Esophagus (tissue), 2 donors: ENCODE results near the gene DOCK4. TPM values are rescaled to one million over a fixed set of nuclear protein-coding genes. Genes with fewer than 3 reads are reported as not detected.

Experiments used
- H3K27ac ChIP-seq, 2 donors: one replicate each; pipeline ENCODE4 v1.5.1; 2013; ENCODE audit warnings: low read depth in 2 of 2, mild to moderate bottlenecking in 2 of 2, inconsistent platforms in 1 of 2, low read length in 1 of 2, moderate library complexity in 1 of 2
- H3K27me3 ChIP-seq, 2 donors: one replicate each; pipeline ENCODE4 v1.6.1; 2013; ENCODE audit warnings: low read length in 2 of 2, control low read depth in 1 of 2, mild to moderate bottlenecking in 1 of 2; ENCODE audit not compliant: insufficient read depth in 2 of 2, control insufficient read depth in 1 of 2
- H3K36me3 ChIP-seq, 2 donors: one replicate each; pipeline ENCODE4 v1.6.1; 2013; ENCODE audit warnings: low read length in 1 of 2; ENCODE audit not compliant: control insufficient read depth in 2 of 2, insufficient read depth in 2 of 2
- H3K4me1 ChIP-seq, 2 donors: one replicate each; pipeline ENCODE4 v1.6.1; 2013; ENCODE audit warnings: low read length in 1 of 2; ENCODE audit not compliant: control insufficient read depth in 2 of 2, insufficient read depth in 2 of 2
- H3K4me3 ChIP-seq, 2 donors: one replicate each; pipeline ENCODE4 v1.5.1; 2013; ENCODE audit warnings: low read length in 2 of 2, mild to moderate bottlenecking in 2 of 2, low read depth in 1 of 2, moderate library complexity in 1 of 2
- H3K9me3 ChIP-seq, 2 donors: one replicate each; pipeline ENCODE4 v1.6.1; 2013; ENCODE audit warnings: mild to moderate bottlenecking in 2 of 2, low read depth in 1 of 2, low read length in 1 of 2, moderate library complexity in 1 of 2; ENCODE audit not compliant: control insufficient read depth in 2 of 2, insufficient read depth in 1 of 2
- WGBS, 2 donors: extraction: QIAGEN DNeasy Blood & Tissue Kit; methylation state at CpG; one replicate each; pipeline ENCODE4 v1.1.7; 2013; 5-methylcytosine and 5-hydroxymethylcytosine counted together
- polyA plus RNA-seq, 2 donors: library from polyadenylated mRNA; stranded (reverse); fragments of 200-250 nt; gene quantifications; one replicate each; pipeline ENCODE4 v1.2.3, GENCODE V29; 2013
- donor health status: healthy with polysubstance abuse.
- donor health status: Bipolar disorder and iron deficiency.

Gene DOCK4
- polyA plus RNA-seq, 2 donors, result 1.8 to 2.9 TPM

DNA sequence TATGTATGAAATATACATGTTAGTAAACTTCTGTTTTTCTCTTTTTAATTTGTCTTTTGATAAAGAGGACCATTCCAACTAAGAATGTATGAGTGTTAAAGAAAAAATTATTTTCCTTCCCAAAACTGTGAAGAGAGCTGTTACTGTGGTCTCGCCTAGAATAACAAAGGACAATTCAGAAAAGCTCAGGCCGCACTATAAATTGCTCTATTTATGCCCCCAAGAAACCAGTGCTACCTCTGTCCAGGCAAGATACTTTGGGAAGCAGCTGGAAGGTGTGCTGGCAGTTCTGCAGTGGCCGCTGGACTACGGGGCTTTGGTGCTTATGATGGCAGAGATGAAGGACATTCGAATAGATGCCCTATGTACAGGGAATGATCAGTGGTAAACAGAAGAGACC lies 252.1 kb downstream of the DOCK4 start:
- H3K9me3 ChIP-seq, result no peaks in the 10 kb centered on the region
- no peaks in the 10 kb centered on the region for H3K27me3 ChIP-seq
- H3K4me1 ChIP-seq, result peaks cover 0 to 3% of the 10 kb centered on the region in 2 donors
- H3K27ac ChIP-seq, result peak overlapping the region in 1 of 2 donors; percentile 38
- WGBS, 2 donors, result 92 to 94% methylated on average over 5 of the region's 5 CpGs
- H3K36me3 ChIP-seq, result no peaks in the 10 kb centered on the region
- no peak overlapping the region for H3K4me3 ChIP-seq

DNA sequence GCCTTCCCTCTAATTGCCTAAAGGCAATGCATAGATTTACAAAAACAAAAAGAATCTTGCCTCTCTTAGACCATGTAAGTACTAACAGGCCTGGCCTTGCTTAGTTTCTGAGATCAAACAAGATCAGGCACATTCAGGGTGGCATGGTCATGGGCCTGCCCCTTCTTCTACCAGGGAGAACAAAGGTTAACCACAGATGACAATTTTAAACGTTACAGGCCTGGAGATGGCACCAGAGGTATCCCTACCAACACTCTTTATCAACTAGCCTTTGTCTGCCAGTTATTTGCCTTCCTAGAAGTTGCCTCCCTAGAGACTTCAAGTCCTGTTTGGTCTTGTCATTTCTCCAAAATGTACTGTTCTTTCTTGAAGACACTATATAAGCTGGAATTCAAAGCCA lies 252.6 kb downstream of the DOCK4 start:
- Histone ChIP-seq H3K27ac (no peak overlapping the region), H3K9me3 (no peaks in the 10 kb centered on the region), H3K4me1 (peaks cover 0 to 3% of the 10 kb centered on the region in 2 donors), H3K4me3 (no peak overlapping the region), H3K36me3 (no peaks in the 10 kb centered on the region), H3K27me3 (no peaks in the 10 kb centered on the region)
- WGBS, 2 donors, result 0 to 5% methylated on average over 1 of the region's 1 CpG

GRCh38 chr7:111952783-111953182 lies 253.4 kb downstream of the DOCK4 start:
- H3K27me3 ChIP-seq, result no peaks in the 10 kb centered on the region

GRCh38 chr7:111951052-111951451 lies 255.1 kb downstream of the DOCK4 start:
- no peaks in the 10 kb centered on the region for H3K27me3 ChIP-seq
- H3K36me3 ChIP-seq, result no peaks in the 10 kb centered on the region
- no peaks in the 10 kb centered on the region for H3K9me3 ChIP-seq
- no peak overlapping the region for H3K4me3 ChIP-seq
- H3K4me1 ChIP-seq, result peaks cover 0 to 3% of the 10 kb centered on the region in 2 donors
- H3K27ac ChIP-seq, result no peak overlapping the region

More at GRCh38 chr7:111952783-111953182, 253.4 kb downstream of the DOCK4 start:
- Histone ChIP-seq H3K9me3 (no peaks in the 10 kb centered on the region), H3K4me3 (no peak overlapping the region), H3K27ac (no peak overlapping the region), H3K4me1 (peaks cover 0 to 3% of the 10 kb centered on the region in 2 donors), H3K36me3 (no peaks in the 10 kb centered on the region)
- 60 to 63% methylated on average over 4 of the region's 4 CpGs for WGBS, 2 donors

DNA sequence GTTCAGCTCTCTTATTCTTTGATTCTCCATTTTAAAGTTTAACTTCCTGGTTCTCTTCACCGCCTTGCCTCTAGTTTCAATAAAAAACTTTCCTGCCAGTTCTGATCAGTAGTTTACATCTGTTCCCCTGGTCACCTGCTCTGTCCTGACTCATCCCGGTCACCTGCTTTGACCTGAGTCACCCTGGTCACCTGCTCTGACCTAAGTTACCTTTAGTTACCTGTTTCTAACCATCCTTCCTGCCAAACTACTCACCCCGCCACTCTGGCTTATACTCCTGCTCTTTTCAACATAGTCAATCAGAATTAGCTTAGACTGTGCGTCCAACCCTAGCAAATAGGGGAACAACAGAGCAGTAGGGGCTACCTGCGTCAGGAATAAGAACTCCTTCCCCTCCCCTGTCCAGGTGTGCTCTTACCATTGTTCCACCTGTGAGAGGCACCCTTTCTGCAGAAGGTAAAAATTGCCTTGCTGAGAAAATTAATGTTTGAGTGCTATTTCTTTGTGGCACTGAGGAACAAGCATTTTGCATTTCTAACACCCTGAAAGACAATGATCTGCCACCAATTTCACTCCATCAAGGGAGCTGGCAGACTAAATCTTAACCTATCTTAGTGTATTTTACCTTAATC lies 263.6 kb downstream of the DOCK4 start:
- H3K4me1 ChIP-seq, result no peaks in the 10 kb centered on the region
- no peaks in the 10 kb centered on the region for H3K27me3 ChIP-seq
- peaks cover 0 to 6% of the 10 kb centered on the region in 2 donors for H3K9me3 ChIP-seq
- no peak overlapping the region for H3K27ac ChIP-seq
- H3K4me3 ChIP-seq, result no peak overlapping the region
- 94% methylated on average over 5 of the region's 5 CpGs for WGBS, 2 donors
- H3K36me3 ChIP-seq, result no peaks in the 10 kb centered on the region

DNA sequence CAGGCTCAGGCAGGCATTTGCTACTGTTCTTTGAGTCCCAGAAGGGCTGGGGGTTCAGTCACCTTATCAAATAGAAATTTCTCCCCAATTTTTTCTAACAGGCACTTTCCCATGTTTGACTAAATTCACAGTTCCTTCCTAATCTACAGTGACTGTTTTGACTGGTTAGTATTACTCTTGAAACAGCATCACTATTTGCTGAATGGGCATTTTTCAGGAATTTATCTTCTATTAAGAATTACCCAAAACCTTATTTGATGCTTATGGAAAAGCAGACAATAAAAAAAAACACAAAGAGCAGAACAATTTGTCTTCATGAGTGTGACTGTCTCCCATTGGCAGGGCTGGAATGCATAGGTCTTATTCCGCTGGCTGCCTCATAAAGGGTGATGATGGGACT lies 269.0 kb downstream of the DOCK4 start:
- H3K9me3 ChIP-seq, result no peaks in the 10 kb centered on the region
- no peaks in the 10 kb centered on the region for H3K36me3 ChIP-seq
- H3K4me1 ChIP-seq, result no peaks in the 10 kb centered on the region
- 95 to 98% methylated on average over 1 of the region's 1 CpG for WGBS, 2 donors
- H3K27ac ChIP-seq, result no peak overlapping the region
- no peak overlapping the region for H3K4me3 ChIP-seq
- H3K27me3 ChIP-seq, result no peaks in the 10 kb centered on the region

DNA sequence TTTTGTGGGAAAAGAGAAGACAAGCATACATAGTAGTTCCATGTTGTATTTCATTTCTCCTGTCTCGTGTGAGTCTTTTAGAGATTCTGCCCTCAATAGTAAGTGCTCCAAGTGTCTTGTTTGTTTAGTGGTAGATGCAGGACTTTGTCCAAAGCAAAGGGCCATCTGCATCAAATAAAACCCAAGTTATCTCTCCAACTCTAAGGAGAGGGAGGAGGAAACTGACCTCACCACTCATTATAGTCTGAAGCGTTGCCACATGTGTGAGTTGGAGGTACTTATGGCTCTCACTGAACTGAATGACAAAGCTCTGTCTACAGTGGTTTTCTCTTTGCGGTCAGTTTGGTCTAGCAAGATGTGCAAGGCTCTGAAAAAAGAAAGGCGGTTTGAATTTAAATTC lies 272.6 kb downstream of the DOCK4 start:
- 91 to 98% methylated on average over 4 of the region's 4 CpGs for WGBS, 2 donors
- Histone ChIP-seq H3K27me3 (no peaks in the 10 kb centered on the region), H3K4me3 (no peak overlapping the region), H3K4me1 (no peaks in the 10 kb centered on the region), H3K36me3 (no peaks in the 10 kb centered on the region), H3K9me3 (no peaks in the 10 kb centered on the region), H3K27ac (no peak overlapping the region)

GRCh38 chr7:111931958-111932357 lies 274.2 kb downstream of the DOCK4 start:
- H3K9me3 ChIP-seq, result no peaks in the 10 kb centered on the region
- H3K27me3 ChIP-seq, result no peaks in the 10 kb centered on the region
- 76 to 95% methylated on average over 1 of the region's 1 CpG for WGBS, 2 donors
- H3K4me1 ChIP-seq, result no peaks in the 10 kb centered on the region
- no peak overlapping the region for H3K27ac ChIP-seq
- H3K36me3 ChIP-seq, result no peaks in the 10 kb centered on the region
- no peak overlapping the region for H3K4me3 ChIP-seq

- WGBS, 2 donors, result 45 to 49% methylated on average over 3 of the region's 3 CpGs
- Histone ChIP-seq H3K36me3 (no peaks in the 10 kb centered on the region), H3K4me1 (no peaks in the 10 kb centered on the region), H3K4me3 (no peak overlapping the region), H3K27me3 (no peaks in the 10 kb centered on the region), H3K27ac (peak overlapping the region in 1 of 2 donors; percentile 6), H3K9me3 (no peaks in the 10 kb centered on the region)
Measured at GRCh38 chr7:111931016-111931517, 275.1 kb downstream of the DOCK4 start.

DNA sequence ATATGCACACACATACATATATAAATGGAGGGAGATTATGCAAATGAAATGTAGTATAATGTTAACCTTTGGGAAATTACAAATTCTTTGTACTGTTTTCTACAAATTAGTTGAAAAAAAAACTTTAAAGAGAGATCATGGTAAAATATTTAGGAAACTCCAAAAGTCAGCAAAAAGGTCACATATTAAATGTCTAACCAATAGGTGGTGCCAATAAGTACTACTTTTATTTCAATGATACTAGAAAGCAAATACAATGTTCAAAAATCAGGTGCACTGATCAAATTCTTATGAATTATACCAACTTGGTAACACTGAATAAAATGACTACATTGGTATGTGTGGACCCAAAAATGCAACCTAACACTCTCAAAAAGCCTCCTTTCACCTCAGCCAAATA lies 276.9 kb downstream of the DOCK4 start:
- H3K27ac ChIP-seq, result no peak overlapping the region
- H3K4me1 ChIP-seq, result no peaks in the 10 kb centered on the region
- H3K4me3 ChIP-seq, result no peak overlapping the region
- H3K9me3 ChIP-seq, result no peaks in the 10 kb centered on the region
- H3K27me3 ChIP-seq, result no peaks in the 10 kb centered on the region
- no peaks in the 10 kb centered on the region for H3K36me3 ChIP-seq
